ENCODE measurements around the gene NFATC2.

Gene NFATC2

DNA sequence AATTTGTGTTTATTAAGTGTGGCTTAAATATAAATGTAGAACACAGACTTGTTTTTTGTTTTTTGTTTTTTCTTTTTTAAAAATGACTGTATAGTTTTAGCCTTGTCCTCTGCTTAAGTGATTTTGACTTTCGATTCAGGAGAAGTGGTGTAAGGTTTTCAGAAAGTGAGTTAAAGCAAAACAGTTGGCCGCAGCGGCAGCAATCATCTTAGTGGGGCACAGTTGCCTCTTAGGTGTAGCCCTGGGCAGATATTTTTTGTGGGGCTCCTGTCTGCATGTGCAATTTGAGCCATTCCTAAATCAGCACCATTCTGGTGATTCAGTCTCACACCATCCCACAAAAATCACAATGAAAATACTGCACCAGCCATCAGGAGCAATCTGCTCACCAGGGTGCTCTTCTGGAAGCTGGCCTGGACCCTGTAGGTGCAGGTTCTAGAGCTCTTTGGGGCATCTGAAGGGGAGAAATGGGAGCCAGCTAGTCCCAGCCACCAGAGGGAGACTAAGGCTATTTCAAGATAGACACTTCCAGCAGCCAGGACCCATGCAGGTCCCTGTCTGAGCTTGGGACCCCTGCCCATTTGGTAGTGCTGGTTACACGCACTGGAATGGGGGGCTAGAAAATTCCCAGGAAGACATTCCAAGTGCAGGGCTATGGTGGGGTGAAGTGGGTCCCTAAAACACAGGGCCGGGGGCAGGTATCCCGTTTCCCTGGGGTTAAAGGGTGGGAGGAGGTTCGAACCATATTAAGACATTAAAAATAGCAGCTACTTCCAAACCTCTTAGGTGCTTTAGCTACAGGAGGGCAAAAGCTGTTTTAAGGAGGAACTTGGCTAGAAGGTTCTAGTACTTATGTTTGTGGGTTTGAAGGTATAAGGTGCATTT, 156.6 kb downstream of the NFATC2 start:
- peak; percentile 26 for DNase-seq

- no peak for DNase-seq
These were observed 157.6 kb downstream of the NFATC2 start for GRCh38 chr20:51384875-51385274.

DNA sequence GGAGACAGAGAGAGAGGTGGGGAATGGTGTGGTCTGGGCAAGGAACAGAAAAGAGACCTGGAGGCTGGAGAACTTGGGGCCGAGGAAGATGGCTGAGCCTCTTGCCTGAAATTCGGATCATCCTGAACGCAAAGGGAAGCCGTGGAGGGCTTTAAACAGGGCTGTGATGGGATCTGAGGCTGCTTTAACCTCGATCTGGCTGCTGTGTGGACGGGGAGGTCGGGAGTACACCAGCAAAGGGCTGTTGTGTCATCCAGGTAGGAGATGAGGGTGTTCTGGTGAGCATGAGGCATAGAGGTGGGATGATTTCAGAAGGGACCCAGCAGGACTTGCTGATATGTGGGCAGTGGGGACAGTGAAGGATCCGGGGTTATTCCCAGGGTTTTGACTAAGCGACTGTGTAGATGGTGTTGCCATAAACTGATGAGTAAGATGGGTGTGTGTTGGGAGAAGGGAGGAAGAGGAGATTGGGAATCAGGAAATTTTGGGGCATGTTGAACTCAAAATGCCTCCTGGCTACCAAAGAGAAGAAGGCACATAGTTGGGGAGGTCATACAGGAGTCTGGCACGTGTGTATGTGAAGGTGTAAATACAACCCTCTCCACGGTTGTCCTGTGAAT, 158.5 kb downstream of the NFATC2 start:
- no peak for DNase-seq

DNA sequence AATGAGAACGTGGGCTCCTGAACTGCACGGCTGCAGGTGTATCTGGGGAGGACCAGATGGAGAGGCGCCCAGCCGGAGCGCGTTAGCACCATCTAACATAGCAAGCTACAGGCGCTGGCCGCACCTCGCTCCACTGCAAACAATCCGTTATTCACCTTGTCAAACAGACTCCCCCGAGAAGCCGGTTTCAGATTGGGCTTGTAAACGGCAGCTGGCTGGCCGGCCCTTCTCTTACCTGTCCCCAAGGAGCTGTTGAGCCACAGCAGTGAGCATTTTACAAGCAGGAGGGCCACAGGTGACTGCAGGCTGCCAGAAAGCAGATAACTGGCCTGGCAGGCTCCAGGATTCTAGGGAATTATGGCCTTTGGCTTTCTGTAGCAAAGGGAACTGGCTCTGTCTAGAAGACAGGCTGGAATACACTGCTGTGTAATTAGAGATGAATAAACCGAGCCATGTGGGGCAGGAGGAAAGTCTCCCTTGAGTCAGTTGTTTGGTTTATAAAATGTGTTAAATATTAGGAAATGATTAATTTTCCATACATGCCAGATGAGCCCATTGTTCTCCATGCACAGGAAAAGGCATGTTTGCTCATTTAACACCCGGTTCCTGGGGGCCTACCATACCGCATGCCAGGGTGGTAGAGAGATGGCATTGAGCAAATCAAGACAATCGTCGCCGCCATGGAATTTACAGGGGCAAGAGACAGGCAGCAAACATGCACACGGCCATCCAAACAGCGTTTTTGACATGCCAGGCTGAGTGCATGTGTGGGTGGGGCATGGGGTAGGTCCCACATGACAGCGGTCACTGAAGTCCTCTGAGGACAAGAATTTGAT, 159.3 kb downstream of the NFATC2 start:
- no peak for DNase-seq

DNA sequence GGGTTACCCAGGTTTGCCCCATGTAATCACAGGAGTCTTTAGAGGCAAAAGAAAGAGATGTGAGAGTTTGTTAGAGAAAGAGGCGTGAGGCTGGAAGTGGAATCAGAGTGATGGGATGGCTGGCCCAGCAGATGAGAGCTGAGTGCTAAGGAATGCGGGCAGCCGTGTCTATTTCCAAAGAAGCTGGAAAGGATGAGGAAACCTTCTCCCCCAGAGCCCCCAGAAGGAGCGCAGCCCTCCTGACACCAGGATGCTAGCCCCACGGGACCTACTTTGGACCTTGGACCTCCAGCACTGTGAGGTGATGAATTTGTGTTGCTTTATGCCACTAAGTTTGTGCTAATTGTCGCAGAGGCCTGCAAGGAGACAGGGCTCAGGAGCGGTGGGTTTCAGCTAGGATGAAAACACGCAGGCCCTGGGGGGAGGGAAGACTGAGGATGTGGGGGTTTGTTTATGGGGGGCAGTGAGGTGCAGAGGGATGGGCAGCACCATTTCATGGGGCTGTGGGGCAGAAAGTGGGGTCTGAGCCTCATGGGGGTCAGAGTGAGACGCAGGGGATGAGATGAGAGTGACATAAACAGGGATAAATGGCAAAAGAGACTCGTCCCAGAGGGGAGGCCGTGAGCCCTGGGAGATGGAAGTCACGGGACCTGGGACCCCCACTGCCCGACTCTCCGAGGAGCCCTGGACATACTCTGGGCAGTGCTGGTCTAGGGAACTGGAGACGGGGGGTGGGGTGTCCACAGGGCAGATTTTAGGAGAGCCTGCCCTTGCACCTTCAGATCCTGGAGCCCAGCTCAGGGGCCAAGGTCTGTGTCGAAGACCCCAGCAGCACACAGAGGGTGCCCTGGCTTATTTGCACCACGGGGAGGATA, 160.2 kb downstream of the NFATC2 start:
- no peak for DNase-seq

DNA sequence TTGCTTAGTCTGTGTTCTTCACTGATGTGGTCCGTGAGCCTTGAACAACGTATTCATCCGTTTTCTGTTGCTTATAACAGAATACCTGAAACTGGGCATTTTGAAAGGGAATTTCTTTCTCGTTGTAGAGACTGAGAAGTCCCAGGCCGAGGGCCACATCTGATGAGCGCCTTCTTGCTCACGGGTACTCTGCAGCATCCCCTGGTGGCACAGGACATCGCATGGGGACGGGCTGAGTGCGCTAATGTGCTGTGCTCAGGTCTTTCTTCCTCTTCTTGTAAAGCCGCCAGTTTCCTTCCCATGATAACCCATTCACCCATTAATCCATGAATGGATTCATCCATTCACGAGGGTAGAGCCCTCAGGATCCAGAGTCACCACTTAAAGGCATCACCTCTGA, 161.0 kb downstream of the NFATC2 start:
- no peak for DNase-seq

- peak; percentile 36 for DNase-seq
These were observed 161.8 kb downstream of the NFATC2 start for GRCh38 chr20:51380401-51381385.

DNA sequence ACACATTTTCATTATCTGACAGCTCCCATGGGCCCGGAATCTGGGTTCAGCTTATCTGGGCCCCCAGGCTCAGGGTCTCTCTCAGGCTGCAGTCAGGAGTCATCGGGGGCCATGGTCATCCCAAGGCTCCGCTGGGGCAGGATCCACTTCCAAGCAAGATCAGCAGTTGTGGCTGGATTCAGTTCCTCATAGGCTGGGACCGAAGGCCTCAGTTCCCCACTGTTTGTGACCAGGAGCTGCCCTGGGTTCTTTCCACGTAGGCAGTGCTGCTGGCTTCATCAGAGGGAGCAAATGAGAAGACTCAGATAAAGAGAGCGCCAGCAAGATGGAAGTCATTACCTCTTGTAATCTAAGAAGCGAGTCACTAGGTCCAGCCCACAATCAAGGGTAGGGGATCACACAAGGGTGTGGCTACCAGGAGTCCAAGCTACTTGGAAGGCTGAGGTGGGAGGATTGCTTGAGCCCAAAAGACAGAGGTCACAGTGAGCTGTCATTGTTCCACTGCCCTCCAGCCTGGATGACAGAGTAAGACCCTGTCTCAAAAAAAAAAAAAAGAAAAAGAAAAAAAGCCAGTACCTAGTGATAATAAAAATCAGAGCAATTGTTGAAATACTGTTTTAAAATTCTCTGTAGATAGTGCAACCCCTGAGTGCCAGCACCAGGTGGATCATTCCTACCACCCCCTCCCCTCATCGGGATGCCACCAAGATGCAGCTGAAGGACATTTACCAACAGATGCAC, 162.7 kb downstream of the NFATC2 start:
- DNase-seq = no peak

DNA sequence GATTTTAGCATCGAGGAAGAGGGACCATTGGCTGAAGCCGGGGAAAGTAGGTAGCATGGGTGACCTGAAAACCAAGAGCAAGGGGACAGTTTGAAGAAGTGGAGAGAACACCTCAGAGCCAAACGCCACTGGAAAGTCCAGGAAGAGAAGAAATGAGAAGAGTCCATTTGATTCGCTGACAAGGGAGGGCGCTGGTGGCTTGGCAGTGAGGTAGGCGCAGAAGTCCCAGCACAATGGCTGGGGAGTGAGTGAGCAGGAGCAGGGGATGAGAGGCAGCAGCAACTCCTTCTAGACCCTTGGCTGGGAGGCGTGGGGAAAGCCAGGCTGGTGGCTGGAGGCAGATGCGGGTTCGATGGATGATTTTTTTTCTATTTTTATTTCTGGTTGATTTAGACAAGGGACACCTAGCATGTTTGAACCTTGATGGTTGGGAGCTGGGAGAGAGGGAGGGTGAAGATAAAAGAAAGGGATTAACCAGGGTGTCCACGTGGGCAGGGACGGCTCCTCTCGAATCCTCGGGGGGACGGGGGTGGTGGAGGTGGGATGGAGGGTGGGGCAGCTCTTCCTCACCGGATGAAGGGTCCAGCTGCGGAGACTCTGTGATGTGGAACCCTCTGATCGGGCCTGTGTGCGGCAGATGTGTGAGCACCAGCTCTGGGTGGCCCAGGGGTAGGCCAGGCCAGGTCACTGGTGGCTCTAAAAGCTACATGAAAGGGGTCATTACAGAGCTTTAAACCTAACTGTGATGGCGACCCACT, 164.2 kb downstream of the NFATC2 start:
- no peak for DNase-seq

DNA sequence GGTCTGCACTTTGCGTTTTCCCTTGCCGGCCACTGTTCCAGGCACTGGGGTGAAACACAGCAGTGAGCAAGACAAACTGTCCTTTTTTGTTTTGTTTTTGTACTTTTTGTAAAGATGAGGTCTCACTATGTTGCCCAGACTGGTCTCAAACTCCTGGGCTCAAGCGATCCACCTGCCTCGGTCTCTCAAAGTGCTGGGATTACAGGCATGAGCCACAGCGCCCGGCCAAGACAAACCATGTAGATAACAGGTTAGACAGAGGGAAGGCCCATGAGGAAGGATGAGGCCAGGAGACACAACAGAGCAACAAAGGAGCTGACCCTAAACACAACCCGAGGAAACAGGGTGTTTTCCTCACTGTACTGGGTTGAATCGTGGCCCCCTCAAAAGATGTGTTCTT, 165.4 kb downstream of the NFATC2 start:
- no peak for DNase-seq

- no peak for DNase-seq
These were observed 166.4 kb downstream of the NFATC2 start for GRCh38 chr20:51376111-51376510.

- DNase-seq = no peak
These were observed 167.0 kb downstream of the NFATC2 start for GRCh38 chr20:51375561-51375960.

GRCh38 chr20:51374961-51375360, 167.6 kb downstream of the NFATC2 start:
- no peak for DNase-seq

DNA sequence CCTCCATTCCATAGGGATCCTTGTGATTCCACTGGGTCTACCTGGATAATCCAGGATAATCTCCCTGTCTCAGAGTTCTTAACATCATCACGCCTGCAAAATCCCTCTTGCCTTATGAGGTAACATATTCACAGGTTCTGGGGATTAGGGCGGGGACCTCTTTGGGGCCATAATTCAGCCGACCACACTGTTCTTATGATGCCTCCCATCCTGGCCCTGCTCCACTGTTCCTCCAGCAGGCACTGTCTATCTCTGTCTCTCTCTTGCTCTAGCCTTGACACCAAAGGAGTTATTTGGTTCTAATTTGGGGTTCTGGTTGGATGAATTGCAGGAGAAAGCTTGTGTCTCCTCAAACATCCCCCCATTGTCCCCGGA, 168.1 kb downstream of the NFATC2 start:
- DNase-seq = no peak

- no peak for DNase-seq
These were observed 168.6 kb downstream of the NFATC2 start for GRCh38 chr20:51373713-51374455.

DNA sequence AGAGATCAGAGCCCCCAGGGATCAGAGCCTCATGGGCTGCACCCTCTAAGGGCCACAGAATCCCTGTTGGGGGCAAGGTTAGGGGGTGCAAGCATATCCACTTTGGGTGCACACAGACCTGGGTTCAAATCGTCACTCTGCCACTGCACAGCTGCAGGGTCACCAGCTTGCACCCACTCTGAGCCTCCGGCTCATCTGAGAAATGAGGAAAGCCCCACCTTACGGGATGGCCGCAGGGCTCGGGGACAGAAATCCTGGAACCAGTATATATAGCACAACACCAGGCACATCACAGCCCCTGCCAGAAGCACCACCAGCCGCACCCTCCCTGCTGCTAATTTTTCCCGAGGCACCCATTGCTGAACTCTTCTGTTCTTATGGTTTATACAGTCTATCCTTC, 169.6 kb downstream of the NFATC2 start:
- no peak for DNase-seq

- peak; percentile 46 for DNase-seq
These were observed 170.2 kb downstream of the NFATC2 start for GRCh38 chr20:51372176-51372803.

- DNase-seq = no peak
These were observed 170.8 kb downstream of the NFATC2 start for GRCh38 chr20:51371720-51372119.

- no peak for DNase-seq
These were observed 173.0 kb downstream of the NFATC2 start for GRCh38 chr20:51369503-51369902.
